Measurements from ENCODE around the gene HYAL3. TPM values are rescaled to one million over a fixed set of nuclear protein-coding genes. Genes with fewer than 3 reads are reported as not detected.

HYAL3 gene
- polyA plus RNA-seq, 1 donor from 2014 or later: 9.1 TPM

DNA sequence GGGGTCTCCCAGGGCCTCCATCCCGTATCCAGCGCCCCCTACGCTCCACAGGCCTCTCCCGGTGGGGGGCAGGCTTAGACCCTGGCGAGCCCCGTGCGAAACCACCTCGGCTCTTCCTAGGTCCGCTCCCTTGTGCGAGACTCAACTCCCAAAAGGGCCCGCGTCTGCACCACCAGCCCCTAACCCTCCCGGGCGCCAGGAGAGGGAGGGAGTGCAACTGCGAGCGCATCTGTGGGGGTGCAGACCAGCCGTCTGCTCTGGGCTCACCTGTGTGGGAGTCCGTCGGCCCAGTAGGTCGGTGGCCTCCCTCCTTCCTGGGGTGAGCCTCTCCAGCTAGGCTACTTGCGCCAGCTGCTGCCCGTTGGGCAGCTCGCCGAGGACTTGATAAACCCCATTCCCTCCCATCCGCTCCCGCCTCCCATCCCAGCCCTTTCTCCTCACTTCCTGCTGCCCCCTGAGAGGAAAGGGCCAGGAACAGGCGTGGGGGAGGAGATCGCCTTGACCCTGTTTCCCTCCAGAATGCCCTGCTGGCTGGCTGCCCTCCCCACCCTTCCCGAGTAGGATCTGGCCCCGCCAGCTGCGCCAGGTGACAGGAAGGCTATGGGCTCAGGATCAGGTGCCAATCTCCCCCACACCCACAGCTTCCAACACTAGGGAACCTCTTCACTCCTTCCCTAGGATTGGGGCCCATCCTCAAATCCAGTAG is 23.3 kb upstream of the HYAL3 start, which contains the start of gene HYAL2:
HYAL2 (minus strand) TSS at position 360 of the 706 bp plus-strand sequence. CDS start 2,256 bp downstream, outside the sequence.
- Histone ChIP-seq H4K20me1 (ENCODE audit: insufficient read depth) (no peaks in the 10 kb centered on the region), H3K27ac (ENCODE audit: low read length) (peak within 1 kb of the TSS; percentile 94), H3K79me2 (replicated peaks; ENCODE audit: insufficient read depth, low read length) (peaks cover 30% of the 10 kb centered on the region), H3K9ac (ENCODE audit: low read length) (peak within 1 kb of the TSS; percentile 96), H3K9me3 (ENCODE audit: low read length) (no peaks in the 10 kb centered on the region), H3K9me2 (ENCODE audit: insufficient read depth, low read length) (no peaks in the 10 kb centered on the region), H3F3A (ENCODE audit: insufficient read depth, low read length, poor library complexity, severe bottlenecking) (no peaks in the 10 kb centered on the region), H3K36me3 (ENCODE audit: insufficient read depth, low read length) (no peaks in the 10 kb centered on the region), H2AFZ (ENCODE audit: low read depth, low read length) (peak within 1 kb of the TSS; percentile 85), H3K27me3 (ENCODE audit: insufficient read depth, low read depth, low read length) (no peaks in the 10 kb centered on the region), H3K4me3 (ENCODE audit: low read length) (peak within 1 kb of the TSS; percentile 93), H3K4me2 (ENCODE audit: low read length) (no peak within 1 kb of the TSS)
- TF ChIP-seq, protein P1, sequence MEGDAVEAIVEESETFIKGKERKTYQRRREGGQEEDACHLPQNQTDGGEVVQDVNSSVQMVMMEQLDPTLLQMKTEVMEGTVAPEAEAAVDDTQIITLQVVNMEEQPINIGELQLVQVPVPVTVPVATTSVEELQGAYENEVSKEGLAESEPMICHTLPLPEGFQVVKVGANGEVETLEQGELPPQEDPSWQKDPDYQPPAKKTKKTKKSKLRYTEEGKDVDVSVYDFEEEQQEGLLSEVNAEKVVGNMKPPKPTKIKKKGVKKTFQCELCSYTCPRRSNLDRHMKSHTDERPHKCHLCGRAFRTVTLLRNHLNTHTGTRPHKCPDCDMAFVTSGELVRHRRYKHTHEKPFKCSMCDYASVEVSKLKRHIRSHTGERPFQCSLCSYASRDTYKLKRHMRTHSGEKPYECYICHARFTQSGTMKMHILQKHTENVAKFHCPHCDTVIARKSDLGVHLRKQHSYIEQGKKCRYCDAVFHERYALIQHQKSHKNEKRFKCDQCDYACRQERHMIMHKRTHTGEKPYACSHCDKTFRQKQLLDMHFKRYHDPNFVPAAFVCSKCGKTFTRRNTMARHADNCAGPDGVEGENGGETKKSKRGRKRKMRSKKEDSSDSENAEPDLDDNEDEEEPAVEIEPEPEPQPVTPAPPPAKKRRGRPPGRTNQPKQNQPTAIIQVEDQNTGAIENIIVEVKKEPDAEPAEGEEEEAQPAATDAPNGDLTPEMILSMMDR (IDR thresholded peaks at IDR 0.05; ENCODE audit: poor library complexity, severe bottlenecking): no peak
- TF ChIP-seq POLR2AphosphoS5 (IDR thresholded peaks at IDR 0.05): no peak
- TF ChIP-seq TAF1 (IDR thresholded peaks at IDR 0.05; ENCODE audit: low read depth): no peak
- TF ChIP-seq, protein P2, sequence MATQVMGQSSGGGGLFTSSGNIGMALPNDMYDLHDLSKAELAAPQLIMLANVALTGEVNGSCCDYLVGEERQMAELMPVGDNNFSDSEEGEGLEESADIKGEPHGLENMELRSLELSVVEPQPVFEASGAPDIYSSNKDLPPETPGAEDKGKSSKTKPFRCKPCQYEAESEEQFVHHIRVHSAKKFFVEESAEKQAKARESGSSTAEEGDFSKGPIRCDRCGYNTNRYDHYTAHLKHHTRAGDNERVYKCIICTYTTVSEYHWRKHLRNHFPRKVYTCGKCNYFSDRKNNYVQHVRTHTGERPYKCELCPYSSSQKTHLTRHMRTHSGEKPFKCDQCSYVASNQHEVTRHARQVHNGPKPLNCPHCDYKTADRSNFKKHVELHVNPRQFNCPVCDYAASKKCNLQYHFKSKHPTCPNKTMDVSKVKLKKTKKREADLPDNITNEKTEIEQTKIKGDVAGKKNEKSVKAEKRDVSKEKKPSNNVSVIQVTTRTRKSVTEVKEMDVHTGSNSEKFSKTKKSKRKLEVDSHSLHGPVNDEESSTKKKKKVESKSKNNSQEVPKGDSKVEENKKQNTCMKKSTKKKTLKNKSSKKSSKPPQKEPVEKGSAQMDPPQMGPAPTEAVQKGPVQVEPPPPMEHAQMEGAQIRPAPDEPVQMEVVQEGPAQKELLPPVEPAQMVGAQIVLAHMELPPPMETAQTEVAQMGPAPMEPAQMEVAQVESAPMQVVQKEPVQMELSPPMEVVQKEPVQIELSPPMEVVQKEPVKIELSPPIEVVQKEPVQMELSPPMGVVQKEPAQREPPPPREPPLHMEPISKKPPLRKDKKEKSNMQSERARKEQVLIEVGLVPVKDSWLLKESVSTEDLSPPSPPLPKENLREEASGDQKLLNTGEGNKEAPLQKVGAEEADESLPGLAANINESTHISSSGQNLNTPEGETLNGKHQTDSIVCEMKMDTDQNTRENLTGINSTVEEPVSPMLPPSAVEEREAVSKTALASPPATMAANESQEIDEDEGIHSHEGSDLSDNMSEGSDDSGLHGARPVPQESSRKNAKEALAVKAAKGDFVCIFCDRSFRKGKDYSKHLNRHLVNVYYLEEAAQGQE (IDR thresholded peaks at IDR 0.05; ENCODE audit: borderline replicate concordance): no peak
- no peak for TF ChIP-seq SMC3 (conservative IDR thresholded peaks at IDR 0.05; ENCODE audit: poor library complexity)
- no peak for TF ChIP-seq EP300 (conservative IDR thresholded peaks at IDR 0.05; ENCODE audit: poor library complexity, severe bottlenecking)
- no peak for TF ChIP-seq RAD21 (conservative IDR thresholded peaks at IDR 0.05)
- TF ChIP-seq MXI1 (conservative IDR thresholded peaks at IDR 0.05; ENCODE audit: poor library complexity, severe bottlenecking): no peak
- no peak for TF ChIP-seq EZH2 (IDR thresholded peaks at IDR 0.05; ENCODE audit: borderline replicate concordance, insufficient read depth, low read length, poor library complexity, severe bottlenecking)

DNA sequence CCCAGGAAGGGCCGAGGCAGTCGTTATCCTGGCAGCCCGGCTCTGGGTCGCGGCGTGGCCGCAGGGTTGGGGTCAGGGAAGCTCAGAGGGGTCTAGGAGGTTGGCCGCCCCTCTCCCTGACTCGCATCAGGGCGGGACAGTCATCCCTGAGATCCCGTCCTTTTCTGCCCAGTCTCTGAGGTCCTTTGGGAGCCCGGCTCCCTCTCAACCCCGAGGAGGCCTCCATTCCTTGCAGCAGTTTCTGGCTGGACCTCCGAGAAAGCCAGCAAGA is 22.8 kb upstream of the HYAL3 start:
- Histone ChIP-seq H3K27me3 (ENCODE audit: insufficient read depth, low read depth, low read length) (no peaks in the 10 kb centered on the region), H3K9me3 (ENCODE audit: low read length) (no peaks in the 10 kb centered on the region), H2AFZ (ENCODE audit: low read depth, low read length) (peak overlapping the region; percentile 56), H3K27ac (ENCODE audit: low read length) (peak overlapping the region; percentile 94), H4K20me1 (ENCODE audit: insufficient read depth) (no peaks in the 10 kb centered on the region), H3K79me2 (replicated peaks; ENCODE audit: insufficient read depth, low read length) (peaks cover 25% of the 10 kb centered on the region), H3K36me3 (ENCODE audit: insufficient read depth, low read length) (no peaks in the 10 kb centered on the region), H3K4me2 (ENCODE audit: low read length) (no peak overlapping the region), H3K4me3 (ENCODE audit: low read length) (peak overlapping the region; percentile 93), H3K9me2 (ENCODE audit: insufficient read depth, low read length) (no peaks in the 10 kb centered on the region), H3K9ac (ENCODE audit: low read length) (peak overlapping the region; percentile 96), H3F3A (ENCODE audit: insufficient read depth, low read length, poor library complexity, severe bottlenecking) (no peaks in the 10 kb centered on the region)
- TF ChIP-seq, protein P2 (IDR thresholded peaks at IDR 0.05; ENCODE audit: borderline replicate concordance): no peak
- TF ChIP-seq RAD21 (conservative IDR thresholded peaks at IDR 0.05) (no peak), EZH2 (IDR thresholded peaks at IDR 0.05; ENCODE audit: borderline replicate concordance, insufficient read depth, low read length, poor library complexity, severe bottlenecking) (no peak), SMC3 (conservative IDR thresholded peaks at IDR 0.05; ENCODE audit: poor library complexity) (no peak), MXI1 (conservative IDR thresholded peaks at IDR 0.05; ENCODE audit: poor library complexity, severe bottlenecking) (no peak), EP300 (conservative IDR thresholded peaks at IDR 0.05; ENCODE audit: poor library complexity, severe bottlenecking) (no peak), POLR2AphosphoS5 (IDR thresholded peaks at IDR 0.05) (no peak), TAF1 (IDR thresholded peaks at IDR 0.05; ENCODE audit: low read depth) (no peak)
- TF ChIP-seq, protein P1 (IDR thresholded peaks at IDR 0.05; ENCODE audit: poor library complexity, severe bottlenecking): no peak
